Glutamatergic neuron (in vitro differentiated cells): ENCODE measurements around the gene COPS7A. TPM values are rescaled to one million over a fixed set of nuclear protein-coding genes. Genes with fewer than 3 reads are reported as not detected.

Experiments
- DNase-seq: peaks from one replicate; pipeline ENCODE4 v3.0.0; 2022
- H3K27ac Mint-ChIP-seq: one replicate; pipeline ENCODE4 v1.8.0; 2020; ENCODE audit warnings: mild to moderate bottlenecking, mixed read lengths, inconsistent platforms; ENCODE audit not compliant: unreplicated experiment
- H3K27me3 Mint-ChIP-seq: one replicate; pipeline ENCODE4 v1.8.0; 2020; ENCODE audit warnings: mild to moderate bottlenecking, moderate library complexity, mixed read lengths, inconsistent platforms; ENCODE audit not compliant: unreplicated experiment
- H3K36me3 Mint-ChIP-seq: one replicate; pipeline ENCODE4 v1.8.0; 2020; ENCODE audit warnings: mild to moderate bottlenecking, mixed read lengths, inconsistent platforms; ENCODE audit not compliant: unreplicated experiment
- H3K4me1 Mint-ChIP-seq: one replicate; pipeline ENCODE4 v1.8.0; 2020; ENCODE audit warnings: mild to moderate bottlenecking, low read depth, mixed read lengths, inconsistent platforms; ENCODE audit not compliant: unreplicated experiment
- H3K4me3 Mint-ChIP-seq: one replicate; pipeline ENCODE4 v1.8.0; 2020; ENCODE audit warnings: mild to moderate bottlenecking, mixed read lengths, inconsistent platforms; ENCODE audit not compliant: unreplicated experiment
- H3K9me3 Mint-ChIP-seq: one replicate; pipeline ENCODE4 v1.8.0; 2020; ENCODE audit warnings: mild to moderate bottlenecking, moderate library complexity, mixed read lengths, inconsistent platforms; ENCODE audit not compliant: unreplicated experiment
- total RNA-seq: library from RNA; stranded (reverse); fragmentation: NEBNext Ultra II Directional; extraction: Animal tissue kit (Norgen Biotek cat#: 25700); gene quantifications from one replicate; pipeline ENCODE4 v1.2.1, GENCODE V29; 2021; ENCODE audit not compliant: unreplicated experiment
- TF ChIP-seq, protein P1 (sequence below): fragments of 200-600 bp; sonication (generic); IDR thresholded peaks from one replicate; pipeline ENCODE4 v1.5.0; 2021; ENCODE audit not compliant: partially characterized antibody, unreplicated experiment

The COPS7A gene
- total RNA-seq, 1 donor from 2014 or later = 25.9 TPM

- Mint-ChIP-seq H3K9me3 (peaks cover 43% of the 10 kb centered on the region), H3K27me3 (peaks cover 45% of the 10 kb centered on the region), H3K27ac (peak overlapping the region; percentile 99), H3K4me3 (peak overlapping the region; percentile 99), H3K36me3 (peaks cover 7% of the 10 kb centered on the region), H3K4me1 (peaks cover 16% of the 10 kb centered on the region)
- TF ChIP-seq, protein P1, sequence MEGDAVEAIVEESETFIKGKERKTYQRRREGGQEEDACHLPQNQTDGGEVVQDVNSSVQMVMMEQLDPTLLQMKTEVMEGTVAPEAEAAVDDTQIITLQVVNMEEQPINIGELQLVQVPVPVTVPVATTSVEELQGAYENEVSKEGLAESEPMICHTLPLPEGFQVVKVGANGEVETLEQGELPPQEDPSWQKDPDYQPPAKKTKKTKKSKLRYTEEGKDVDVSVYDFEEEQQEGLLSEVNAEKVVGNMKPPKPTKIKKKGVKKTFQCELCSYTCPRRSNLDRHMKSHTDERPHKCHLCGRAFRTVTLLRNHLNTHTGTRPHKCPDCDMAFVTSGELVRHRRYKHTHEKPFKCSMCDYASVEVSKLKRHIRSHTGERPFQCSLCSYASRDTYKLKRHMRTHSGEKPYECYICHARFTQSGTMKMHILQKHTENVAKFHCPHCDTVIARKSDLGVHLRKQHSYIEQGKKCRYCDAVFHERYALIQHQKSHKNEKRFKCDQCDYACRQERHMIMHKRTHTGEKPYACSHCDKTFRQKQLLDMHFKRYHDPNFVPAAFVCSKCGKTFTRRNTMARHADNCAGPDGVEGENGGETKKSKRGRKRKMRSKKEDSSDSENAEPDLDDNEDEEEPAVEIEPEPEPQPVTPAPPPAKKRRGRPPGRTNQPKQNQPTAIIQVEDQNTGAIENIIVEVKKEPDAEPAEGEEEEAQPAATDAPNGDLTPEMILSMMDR = no peak
- no peak for DNase-seq
These were observed 45.8 kb downstream of the COPS7A start for GRCh38 chr12:6769666-6770065.

- Mint-ChIP-seq H3K27me3 (peaks cover 46% of the 10 kb centered on the region), H3K36me3 (peaks cover 11% of the 10 kb centered on the region), H3K27ac (no peak overlapping the region), H3K4me3 (peak overlapping the region; percentile 99), H3K9me3 (peaks cover 40% of the 10 kb centered on the region), H3K4me1 (peaks cover 13% of the 10 kb centered on the region)
- DNase-seq = no peak
- TF ChIP-seq, protein P1 = no peak
These were observed 46.2 kb downstream of the COPS7A start for GRCh38 chr12:6770094-6770493.

- Mint-ChIP-seq H3K4me1 (peaks cover 9% of the 10 kb centered on the region), H3K36me3 (peaks cover 11% of the 10 kb centered on the region)
These were observed 46.8 kb downstream of the COPS7A start for GRCh38 chr12:6770600-6770999.

DNA sequence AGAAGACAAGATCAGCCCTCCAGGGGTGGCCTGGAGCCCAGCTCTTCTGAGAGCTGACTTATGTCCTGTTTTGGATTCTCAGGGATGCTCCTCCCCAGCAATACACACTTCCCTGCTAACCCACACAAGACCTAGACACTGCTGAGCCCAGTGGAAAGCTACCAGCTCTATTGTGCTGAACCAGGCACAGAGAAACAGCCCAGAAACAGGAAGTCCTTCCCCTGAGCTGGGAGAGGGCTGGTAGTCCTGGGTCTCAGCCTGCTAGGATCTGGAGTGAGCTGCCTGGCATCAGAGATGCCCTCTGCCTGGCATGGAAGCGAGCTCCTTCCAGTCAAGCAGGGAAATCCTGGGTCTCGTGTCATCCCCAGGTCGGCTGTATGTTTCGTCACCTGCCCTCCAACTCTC, 47.2 kb downstream of the COPS7A start:
- H3K27me3 Mint-ChIP-seq = peaks cover 37% of the 10 kb centered on the region
- peaks cover 33% of the 10 kb centered on the region for H3K9me3 Mint-ChIP-seq
- peaks cover 11% of the 10 kb centered on the region for H3K36me3 Mint-ChIP-seq
- H3K4me3 Mint-ChIP-seq = peak overlapping the region; percentile 42
- H3K27ac Mint-ChIP-seq = no peak overlapping the region
- peaks cover 9% of the 10 kb centered on the region for H3K4me1 Mint-ChIP-seq
- TF ChIP-seq, protein P1 = no peak
- no peak for DNase-seq

More at GRCh38 chr12:6770600-6770999, 46.8 kb downstream of the COPS7A start:
- Mint-ChIP-seq H3K27ac (peak overlapping the region; percentile 64), H3K27me3 (peaks cover 41% of the 10 kb centered on the region), H3K9me3 (peaks cover 36% of the 10 kb centered on the region), H3K4me3 (peak overlapping the region; percentile 42)
- DNase-seq = no peak
- TF ChIP-seq, protein P1 = no peak

- TF ChIP-seq, protein P1 = no peak
- Mint-ChIP-seq H3K4me1 (peaks cover 9% of the 10 kb centered on the region), H3K27me3 (peaks cover 39% of the 10 kb centered on the region), H3K27ac (peak overlapping the region; percentile 62), H3K4me3 (peak overlapping the region; percentile 42), H3K9me3 (peaks cover 33% of the 10 kb centered on the region), H3K36me3 (peaks cover 11% of the 10 kb centered on the region)
- no peak for DNase-seq
These were observed 47.9 kb downstream of the COPS7A start for GRCh38 chr12:6771509-6772330.
